ENCODE measurements around the gene ALG14.
"Not testable (repeated sequence)": the region's sequence is repeated elsewhere in the genome, so short reads cannot be mapped to it uniquely, and the experiment has no call there.

The ALG14 gene

DNA sequence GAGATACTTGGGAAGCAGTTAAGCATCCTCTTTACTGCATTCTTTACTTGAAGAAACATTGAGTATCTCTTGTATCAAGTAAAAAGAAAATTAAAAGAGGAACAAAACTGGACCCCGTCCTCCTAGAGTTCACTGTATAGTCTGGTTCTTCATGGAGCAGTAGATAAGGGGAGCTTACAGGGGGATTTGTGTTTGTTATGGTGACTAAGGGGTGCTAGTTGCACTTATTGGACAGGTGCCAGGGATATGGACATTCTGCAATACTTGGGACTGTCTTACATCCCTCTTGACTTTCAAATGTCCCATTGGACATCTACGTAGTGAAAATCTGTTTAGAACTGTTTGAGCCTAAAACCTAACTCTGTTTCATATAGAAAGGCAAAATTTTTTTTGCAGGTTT, 67.2 kb downstream of the ALG14 start:
- ATAC-seq = no peak

GRCh38 chr1:95004013-95004412, 68.7 kb downstream of the ALG14 start:
- no peak for ATAC-seq

GRCh38 chr1:95003433-95003738, 69.4 kb downstream of the ALG14 start:
- no peak for ATAC-seq

- no peak for ATAC-seq
Observed at GRCh38 chr1:95002540-95003432, 70.0 kb downstream of the ALG14 start.

- no peak for ATAC-seq
Observed at GRCh38 chr1:95002164-95002539, 70.6 kb downstream of the ALG14 start.

DNA sequence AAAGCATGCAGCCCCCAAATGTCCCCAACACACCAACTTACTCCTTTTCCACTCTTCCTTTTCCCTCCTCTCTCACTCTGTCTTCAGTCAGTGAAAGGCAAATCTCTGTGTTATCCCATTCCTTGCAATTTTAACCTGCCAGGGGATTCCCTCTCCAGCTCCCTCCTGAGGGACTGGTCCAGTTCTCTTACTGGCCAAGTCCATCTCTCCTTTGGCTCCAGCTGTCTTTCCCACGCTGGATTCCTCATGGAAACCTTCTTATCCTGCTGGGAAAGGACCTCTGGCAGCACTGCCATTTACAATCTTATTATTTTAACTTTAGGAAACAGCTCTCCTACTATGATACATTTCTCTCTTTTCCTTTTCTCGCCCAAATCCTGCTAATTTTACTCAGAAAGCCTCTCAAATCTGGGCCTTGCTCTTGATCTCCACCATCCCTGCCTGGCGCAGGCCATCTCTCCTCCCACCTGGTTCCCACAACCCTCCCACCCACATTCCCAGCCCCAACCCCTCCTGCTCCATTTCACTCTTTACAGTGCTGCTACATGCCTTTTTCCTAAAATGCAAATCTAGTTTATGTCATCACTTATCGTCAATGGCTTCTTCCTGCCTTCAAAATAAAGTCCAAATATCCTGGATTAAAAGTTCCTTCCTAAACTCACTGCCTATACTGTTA, 73.2 kb downstream of the ALG14 start:
- ATAC-seq = no peak

DNA sequence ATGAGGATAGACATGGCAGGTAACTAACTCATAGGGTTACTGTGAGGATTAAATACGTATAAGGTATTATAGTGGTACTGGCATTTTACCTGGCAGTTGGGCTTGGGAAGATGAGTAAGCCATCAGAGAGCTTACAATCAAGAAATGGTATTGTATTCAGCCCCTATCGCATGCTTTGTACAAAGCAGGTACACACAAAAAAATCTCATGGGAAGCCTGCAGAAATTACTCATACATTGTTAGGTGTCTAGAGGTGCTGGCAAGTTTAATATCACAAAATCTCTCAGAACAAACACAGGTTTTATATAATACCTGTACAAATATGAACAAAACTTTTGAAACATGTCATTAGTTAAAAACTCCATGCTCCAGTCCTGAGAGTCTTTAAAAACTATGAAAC, 74.0 kb downstream of the ALG14 start:
- ATAC-seq = no peak

GRCh38 chr1:94998114-94998513, 74.6 kb downstream of the ALG14 start:
- no peak for ATAC-seq

DNA sequence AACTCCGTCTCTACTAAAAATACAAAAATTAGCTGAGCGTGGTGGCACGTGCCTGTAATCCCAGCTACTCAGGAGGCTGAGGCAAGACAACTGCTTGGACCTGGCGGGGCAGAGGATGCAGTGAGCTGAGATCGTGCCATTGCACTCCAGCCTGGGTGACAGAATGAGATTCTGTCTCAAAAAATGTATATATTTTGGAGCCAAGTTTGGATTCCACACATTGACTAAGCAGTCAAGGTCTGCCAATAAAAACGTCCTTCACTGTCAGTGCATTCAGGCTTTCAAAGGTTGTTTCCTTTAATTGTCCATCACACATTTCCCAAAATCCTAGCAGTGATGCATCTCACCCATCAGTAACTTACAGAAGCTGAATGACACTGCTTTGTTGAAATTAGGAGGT, 77.2 kb downstream of the ALG14 start:
- not testable (repeated sequence) for ATAC-seq

DNA sequence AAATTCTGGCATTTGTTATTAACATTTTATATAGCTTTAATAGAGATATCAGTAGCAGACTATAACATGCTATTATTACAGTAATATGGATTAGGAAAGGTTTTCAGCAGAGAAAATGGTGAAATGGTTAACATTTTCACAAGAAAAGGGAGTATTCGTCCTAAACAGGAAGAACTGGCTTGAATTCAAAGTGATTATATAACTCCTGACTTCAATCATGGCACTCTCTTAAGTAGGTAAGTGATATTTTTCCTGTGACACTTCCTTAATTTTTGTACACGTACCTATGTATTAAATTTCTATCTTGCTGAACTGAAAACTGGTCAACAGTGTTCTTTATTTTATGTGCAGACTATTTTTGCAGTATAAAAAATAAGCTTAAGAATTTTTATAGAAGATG, 77.9 kb downstream of the ALG14 start:
- no peak for ATAC-seq

DNA sequence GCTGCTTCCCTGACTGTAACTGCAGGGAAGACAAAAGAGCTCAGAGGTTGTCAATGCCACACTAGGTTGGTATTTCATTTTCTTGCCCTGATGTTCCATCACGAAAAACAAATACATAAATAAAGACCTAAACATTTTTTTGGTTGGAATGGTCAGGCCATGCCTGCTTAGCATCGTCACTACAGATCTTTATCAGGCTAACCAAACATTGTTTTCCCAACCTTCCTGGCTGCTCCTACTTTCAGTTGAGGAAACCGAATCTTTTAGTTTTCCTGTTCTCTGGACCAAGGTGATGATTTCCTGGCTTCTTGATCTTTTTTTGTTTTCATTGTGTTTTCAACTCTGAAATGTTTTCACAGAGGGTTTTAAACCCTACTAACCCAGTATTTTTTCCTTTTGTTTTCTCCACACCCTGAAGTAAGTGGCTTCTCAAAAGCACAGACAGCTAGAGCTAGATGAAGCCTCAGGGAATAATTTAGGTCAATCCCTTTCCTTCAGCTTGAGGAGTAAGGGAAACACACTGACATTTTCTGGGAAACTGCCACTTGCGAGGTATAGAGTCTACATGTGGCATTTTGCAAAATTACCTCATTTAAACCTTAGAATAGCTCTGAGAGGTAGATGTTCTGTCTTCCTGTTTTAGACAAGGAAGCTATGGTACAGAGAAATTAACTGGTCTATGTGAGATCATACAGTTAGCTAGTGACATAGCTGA, 78.7 kb downstream of the ALG14 start:
- ATAC-seq = no peak

DNA sequence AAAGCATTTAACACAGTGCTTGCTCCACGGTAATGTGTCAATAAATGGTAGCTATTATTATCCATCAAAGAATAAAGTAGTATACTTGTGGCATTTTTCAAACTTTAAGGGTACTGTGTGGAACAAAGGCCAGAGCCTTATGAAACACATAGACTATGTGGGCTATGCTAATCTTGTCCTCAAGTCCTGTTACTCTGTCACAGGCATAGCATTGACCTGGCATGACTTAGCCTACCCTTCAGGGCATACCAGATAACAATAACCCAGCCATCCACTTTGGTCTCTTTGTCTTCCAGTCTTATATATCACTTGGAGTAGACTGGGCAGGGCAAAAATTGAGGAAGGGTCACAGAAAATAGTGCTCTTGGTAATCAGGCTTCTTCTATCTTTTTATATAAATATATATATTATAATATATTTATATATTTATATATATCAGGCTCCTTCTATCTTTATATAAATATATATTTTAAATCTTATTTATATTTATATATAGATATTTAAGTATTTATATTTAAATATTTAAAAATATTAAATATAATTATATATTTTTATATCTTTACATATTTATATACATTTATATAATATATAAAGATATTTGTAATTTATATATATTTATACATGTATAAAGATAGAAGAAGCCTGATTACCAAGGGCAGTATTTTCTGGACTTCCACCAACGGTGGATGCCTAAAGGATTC, 79.7 kb downstream of the ALG14 start:
- ATAC-seq = no peak

DNA sequence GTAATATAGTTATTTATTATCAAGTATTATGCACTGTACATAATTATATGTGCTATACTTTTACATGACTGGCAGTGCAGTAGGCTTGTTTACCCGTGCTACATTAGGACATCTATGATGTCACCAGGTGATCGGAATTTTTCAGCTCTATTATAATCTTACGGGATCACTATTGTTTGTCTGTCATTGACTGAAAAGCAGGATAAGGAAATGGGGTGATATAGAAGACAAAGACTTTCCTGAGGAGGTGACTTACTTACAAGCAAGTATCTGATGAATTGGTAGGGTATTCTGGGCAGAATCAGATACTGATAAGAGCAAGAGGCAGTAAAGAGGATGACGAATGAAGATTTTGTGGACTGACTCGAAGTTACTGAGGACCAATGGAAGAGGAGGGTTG, 80.6 kb downstream of the ALG14 start:
- ATAC-seq = no peak

DNA sequence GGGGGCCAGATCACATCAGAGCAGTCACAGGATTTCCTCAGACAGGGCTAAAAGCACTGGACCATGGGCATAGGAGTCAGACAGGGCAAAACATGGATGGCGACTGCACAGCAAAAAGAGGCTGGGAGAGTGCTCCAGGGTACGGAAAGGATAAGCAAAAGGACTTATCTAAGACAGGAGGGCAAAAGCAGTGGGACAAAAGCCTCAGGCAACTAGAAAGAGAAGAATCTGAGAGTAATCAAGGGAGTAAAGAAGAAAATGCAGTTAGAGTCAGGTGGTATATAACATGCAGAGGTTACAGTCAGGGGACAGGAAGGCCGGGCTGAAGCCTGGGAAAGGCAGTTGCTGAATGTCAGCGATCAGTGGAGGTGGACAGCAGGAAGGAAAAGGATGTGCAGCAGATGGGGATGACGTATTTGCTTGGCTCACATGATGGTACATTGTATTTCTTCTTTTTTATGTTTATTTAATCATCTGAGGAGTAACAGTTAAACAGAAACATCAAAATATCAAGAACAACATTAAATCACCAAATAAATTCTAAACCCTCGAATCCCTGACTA, 82.8 kb downstream of the ALG14 start:
- no peak for ATAC-seq

GRCh38 chr1:94989398-94989797, 83.4 kb downstream of the ALG14 start:
- ATAC-seq = no peak

GRCh38 chr1:94988356-94988755, 84.4 kb downstream of the ALG14 start:
- no peak for ATAC-seq

- no peak for ATAC-seq
Observed at GRCh38 chr1:94986783-94987182, 86.0 kb downstream of the ALG14 start.

- ATAC-seq = no peak
Observed at GRCh38 chr1:94983171-94983739, 89.5 kb downstream of the ALG14 start.

DNA sequence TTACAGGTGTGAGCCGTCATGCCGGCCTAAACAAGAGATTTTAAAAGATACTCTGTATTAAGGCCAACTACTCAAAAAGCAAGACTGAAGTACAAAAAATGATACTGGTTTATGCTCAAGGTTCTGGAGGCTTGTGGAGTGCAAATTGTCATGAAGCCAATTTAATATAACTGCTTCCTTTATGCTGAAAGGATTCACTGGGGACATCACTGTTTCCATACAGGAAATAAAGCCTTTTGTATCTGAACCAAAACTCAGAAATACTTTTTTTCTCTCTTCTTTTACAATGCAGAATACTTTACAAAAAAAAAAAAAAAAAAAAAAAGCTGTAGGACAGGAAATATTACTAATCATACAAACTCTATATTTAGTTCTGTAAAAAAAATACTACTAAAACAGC, 90.4 kb downstream of the ALG14 start:
- ATAC-seq = no peak

GRCh38 chr1:94981575-94981973, 91.2 kb downstream of the ALG14 start:
- ATAC-seq = no peak

DNA sequence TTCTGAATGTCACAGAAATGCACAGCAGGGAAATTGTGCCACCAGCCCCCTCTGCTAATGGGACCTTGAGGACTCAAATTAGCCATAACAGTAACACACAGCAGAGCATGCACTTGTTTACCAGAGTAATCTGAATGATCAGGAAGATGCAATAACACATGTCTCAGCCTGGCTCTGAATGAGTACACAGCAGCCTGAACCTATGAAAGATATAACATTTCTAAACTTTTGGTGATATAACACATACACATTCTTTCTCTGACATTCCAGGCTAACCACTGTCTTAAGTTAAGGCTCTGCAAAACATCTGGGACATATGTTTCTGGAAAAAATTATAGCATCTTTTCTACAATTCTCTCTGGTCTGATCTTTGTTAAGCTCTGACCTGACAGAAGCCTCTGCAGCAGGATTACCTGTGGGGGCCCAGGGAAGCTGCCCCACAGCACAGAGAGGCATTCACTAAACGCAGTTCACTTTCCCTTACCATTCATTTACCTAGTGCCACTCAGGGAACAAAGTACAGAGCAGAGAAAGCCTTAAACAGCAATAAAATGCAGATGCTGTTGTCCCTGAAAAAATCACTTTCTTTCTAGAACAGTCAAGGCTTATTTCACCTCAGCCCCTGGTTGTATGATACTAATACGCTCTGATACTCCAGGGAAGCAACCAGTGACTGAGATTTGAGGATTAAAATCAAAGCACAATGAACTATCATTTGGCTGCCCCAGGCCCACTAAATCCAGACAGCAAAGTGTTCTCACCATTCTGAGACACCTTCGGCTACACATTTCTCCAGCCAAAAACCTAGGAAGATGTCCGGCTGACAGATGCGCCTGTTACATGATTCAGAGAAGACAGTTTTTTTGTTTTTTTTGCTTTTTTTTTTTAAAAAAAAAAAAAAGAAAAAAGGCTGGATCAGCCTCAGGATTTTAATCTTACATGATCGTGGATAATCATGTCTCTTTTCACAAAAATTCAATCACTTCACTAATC, 91.9 kb downstream of the ALG14 start:
- ATAC-seq = no peak
